ENCODE results near the gene MBOAT7.

MBOAT7 gene

DNA sequence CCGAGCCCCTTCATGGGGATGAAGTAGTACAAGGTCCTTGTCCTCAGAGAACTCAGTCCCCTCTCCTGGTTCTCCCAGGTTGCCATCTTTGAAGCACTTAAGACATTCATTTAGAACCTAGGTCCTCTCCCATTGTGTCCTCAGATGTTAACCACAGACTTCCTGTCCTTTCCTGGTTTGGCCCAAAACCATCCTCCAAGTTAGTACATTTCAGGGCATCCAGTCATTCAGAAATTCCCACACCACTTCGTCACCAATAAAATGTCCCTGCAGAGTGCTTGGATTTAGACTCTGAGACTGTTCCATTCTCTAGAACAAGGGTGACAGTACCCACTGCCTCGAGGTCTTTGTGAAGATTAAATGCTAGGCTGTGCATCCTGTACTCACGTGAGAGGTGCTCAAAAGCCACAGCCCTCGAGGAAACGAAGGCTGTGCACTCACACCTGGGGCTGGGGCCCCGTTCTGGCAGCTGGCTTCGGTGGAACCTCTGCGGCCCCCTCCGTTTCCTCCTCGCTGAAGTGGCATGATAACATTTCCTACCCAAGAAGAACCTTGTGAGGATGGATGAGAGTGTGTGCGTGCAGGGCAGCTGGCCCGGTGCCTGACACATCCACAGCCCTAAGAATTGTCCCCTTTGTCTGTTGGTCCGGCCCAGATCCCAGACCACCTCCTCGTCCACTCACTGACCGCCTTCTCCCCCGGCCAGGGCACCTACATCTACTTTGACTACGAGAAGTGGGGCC lies 34.6 kb downstream of the MBOAT7 start:
- DNase-seq (ENCODE audit: insufficient read length) (no peak), FAIRE-seq (no peak)
- no peak for TF ChIP-seq POLR2AphosphoS5 (IDR thresholded peaks at IDR 0.05; ENCODE audit: low read depth, low read length)
- TF ChIP-seq POLR2A (IDR thresholded peaks at IDR 0.05; ENCODE audit: low read depth, low read length), result no peak; the same call in 1 of the 2 replicates
- TF ChIP-seq TAF1 (IDR thresholded peaks at IDR 0.05; ENCODE audit: borderline replicate concordance, low read depth, low read length), result no peak

DNA sequence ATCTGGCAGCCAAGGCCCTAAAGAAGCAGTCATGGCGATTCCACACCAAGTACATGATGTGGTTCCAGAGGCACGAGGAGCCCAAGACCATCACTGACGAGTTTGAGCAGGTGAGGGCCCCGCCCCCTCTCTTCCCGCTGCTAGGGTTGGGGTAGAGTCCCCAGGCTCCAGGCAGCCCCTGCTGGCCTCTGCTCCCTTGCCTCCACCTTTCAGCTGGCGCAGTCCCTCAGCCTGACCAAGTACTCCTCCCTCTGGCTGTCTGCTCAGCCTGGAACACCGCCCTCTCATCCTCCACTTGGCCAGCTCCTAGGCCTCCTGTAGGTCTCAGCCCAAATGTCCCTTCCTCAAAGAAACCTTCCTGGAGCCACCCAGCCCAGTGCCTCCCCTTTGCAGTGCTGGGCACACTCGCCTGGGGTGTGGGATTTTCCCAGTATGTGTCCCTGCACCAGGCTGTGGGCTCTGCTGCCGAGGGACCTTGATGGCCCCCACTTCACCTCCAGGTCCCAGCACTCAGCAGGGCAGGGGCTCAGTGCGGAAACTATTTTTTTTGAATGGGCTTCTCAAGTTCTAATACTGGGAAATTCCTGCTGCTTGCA lies 35.6 kb downstream of the MBOAT7 start:
- TF ChIP-seq POLR2A (IDR thresholded peaks at IDR 0.05; ENCODE audit: low read depth, low read length) (peak; percentile 43; the same call in 1 of the 2 replicates), POLR2AphosphoS5 (IDR thresholded peaks at IDR 0.05; ENCODE audit: low read depth, low read length) (peak; percentile 23; the same call in 1 of the 2 replicates), TAF1 (IDR thresholded peaks at IDR 0.05; ENCODE audit: borderline replicate concordance, low read depth, low read length) (no peak)
- FAIRE-seq (no peak), DNase-seq (ENCODE audit: insufficient read length) (no peak)

DNA sequence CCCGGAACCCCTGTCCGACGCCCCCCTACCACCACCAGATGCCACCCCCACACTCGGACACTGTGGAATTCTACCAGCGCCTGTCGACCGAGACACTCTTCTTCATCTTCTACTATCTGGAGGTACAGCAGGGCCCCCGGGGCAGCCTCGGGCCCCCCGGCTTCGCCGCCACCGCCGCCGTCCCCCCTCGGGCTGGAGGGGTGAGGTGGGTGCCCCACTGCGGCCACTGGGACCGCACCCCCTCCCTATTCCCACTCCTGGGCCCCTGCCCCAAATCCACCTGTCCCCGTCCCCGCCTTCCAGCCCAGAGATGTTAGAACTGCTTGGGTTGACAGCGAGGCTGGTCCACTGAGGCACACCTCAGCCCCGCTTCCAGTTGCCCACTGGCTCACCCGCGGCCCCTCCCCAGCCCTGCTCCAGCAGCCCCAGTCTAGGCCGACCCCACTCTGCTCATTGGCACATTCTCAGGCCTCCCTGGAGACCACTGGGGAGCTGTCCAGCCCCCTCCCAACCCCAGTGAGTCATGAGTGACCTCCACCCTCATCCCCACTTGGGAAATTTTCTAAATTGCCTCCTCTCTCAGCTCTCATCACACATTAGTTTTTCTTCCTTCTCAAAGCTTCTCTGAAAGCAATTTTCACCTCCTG lies 36.4 kb downstream of the MBOAT7 start:
- no peak for FAIRE-seq
- DNase-seq (ENCODE audit: insufficient read length), result no peak
- TF ChIP-seq POLR2AphosphoS5 (IDR thresholded peaks at IDR 0.05; ENCODE audit: low read depth, low read length) (no peak), POLR2A (IDR thresholded peaks at IDR 0.05; ENCODE audit: low read depth, low read length) (no peak; the same call in 1 of the 2 replicates), TAF1 (IDR thresholded peaks at IDR 0.05; ENCODE audit: borderline replicate concordance, low read depth, low read length) (no peak)

DNA sequence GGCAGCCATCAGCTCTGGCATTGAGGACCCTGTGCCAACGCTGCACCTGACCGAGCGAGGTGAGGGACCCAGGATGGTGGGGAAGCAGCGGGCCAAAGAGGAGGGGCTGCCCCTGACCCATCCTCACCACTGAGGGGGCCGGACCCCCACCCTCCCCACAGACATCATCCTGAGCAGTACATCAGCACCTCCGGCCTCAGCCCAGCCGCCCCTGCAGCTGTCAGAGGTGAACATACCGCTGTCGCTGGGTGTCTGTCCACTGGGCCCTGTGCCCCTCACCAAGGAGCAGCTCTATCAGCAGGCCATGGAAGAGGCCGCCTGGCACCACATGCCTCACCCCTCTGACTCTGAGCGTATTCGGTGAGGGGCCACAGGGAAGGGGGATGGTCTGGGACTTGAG lies 37.1 kb downstream of the MBOAT7 start:
- TF ChIP-seq POLR2A (IDR thresholded peaks at IDR 0.05; ENCODE audit: low read depth, low read length), result no peak
- no peak for TF ChIP-seq TAF1 (IDR thresholded peaks at IDR 0.05; ENCODE audit: borderline replicate concordance, low read depth, low read length)
- TF ChIP-seq POLR2AphosphoS5 (IDR thresholded peaks at IDR 0.05; ENCODE audit: low read depth, low read length), result 0 out of 2 replicates have a peak, but pooled peaks have one; percentile 36
- no peak for FAIRE-seq
- no peak for DNase-seq (ENCODE audit: insufficient read length)

DNA sequence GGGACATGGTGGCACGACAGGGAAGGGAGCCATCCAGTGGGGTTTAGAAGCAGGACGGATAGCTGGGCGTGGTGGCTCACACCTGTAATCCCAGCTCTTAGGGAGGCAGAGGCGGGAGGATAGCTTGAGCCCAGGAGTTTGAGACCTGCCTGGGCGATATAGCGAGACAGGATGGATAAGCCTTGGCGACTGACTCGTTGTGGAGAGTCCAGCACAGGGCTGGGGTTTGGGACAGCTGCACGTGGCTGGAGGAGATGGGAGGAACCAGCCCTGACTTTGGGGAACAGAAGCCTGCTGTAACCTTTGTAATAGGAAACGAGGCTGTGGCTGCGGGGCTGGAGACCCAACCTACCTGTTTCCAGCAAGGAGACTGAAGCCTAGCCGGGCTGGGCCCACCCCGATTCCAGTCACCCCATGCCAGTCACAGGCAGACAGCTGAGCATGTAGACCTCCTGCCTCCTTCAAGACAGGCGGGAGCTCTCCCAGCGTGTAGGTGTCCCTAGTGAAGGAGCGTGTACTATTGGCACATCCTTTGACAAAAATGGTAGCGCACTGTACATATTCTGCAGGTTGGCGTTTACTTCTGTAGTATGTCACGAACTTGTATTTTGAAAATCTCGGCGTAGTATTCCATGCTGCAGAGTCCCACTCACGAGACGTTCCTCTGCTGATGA lies 37.9 kb downstream of the MBOAT7 start:
- no peak for FAIRE-seq
- no peak for DNase-seq (ENCODE audit: insufficient read length)
- TF ChIP-seq TAF1 (IDR thresholded peaks at IDR 0.05; ENCODE audit: borderline replicate concordance, low read depth, low read length), result no peak
- no peak for TF ChIP-seq POLR2A (IDR thresholded peaks at IDR 0.05; ENCODE audit: low read depth, low read length)
- TF ChIP-seq POLR2AphosphoS5 (IDR thresholded peaks at IDR 0.05; ENCODE audit: low read depth, low read length), result no peak

DNA sequence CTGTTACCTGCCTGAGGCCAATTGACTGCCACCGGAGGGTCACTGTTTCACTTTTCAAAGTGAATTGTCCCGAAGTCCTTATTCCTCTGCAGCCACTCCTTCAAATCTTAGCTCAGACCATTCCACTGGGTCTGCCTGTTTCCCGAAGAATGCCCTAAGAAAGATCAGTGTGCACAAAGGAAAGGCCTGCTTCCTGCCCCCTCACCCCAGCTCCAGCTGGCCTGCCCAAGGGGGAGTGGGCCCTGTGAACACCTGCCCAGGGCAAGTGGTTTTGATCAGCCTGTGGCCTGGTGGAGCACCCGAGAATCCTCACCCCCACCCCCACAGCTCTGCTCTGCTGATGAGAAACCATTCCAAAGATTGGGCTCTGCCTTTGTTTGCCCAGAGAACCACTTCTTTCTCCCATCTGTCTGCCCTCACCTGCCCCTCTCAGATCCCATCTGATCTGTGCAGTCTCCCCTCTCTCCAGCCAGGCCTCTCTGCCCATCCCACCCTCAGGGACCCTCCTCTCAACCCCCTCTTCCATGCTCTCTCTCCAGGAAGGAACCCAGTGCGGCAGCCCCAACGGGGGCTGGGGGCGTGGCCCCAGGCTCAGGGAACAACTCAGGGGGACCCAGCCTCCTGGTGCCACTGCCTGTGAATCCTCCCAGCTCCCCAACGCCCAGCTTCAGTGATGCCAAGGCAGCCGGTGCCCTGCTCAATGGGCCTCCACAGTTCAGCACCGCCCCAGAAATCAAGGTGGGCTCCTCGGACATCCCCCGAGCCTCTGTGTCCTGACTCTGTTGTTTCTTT lies 40.2 kb downstream of the MBOAT7 start:
- FAIRE-seq, result no peak
- DNase-seq (ENCODE audit: insufficient read length), result no peak
- TF ChIP-seq POLR2AphosphoS5 (IDR thresholded peaks at IDR 0.05; ENCODE audit: low read depth, low read length) (no peak), POLR2A (IDR thresholded peaks at IDR 0.05; ENCODE audit: low read depth, low read length) (no peak), TAF1 (IDR thresholded peaks at IDR 0.05; ENCODE audit: borderline replicate concordance, low read depth, low read length) (no peak)

DNA sequence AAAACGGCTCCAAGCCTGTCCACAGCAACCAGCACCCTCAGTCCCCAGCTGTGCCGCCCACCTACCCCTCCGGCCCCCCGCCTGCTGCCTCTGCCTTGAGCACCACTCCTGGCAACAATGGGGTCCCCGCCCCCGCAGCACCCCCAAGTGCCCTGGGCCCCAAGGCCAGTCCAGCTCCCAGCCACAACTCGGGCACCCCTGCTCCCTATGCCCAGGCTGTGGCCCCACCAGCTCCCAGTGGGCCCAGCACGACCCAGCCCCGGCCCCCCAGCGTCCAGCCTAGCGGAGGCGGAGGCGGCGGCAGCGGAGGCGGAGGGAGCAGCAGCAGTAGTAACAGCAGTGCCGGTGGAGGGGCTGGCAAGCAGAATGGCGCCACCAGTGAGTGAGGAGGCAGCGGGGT lies 41.2 kb downstream of the MBOAT7 start:
- DNase-seq (ENCODE audit: insufficient read length), result no peak
- FAIRE-seq, result no peak
- TF ChIP-seq POLR2AphosphoS5 (IDR thresholded peaks at IDR 0.05; ENCODE audit: low read depth, low read length), result no peak
- TF ChIP-seq POLR2A (IDR thresholded peaks at IDR 0.05; ENCODE audit: low read depth, low read length), result no peak
- TF ChIP-seq TAF1 (IDR thresholded peaks at IDR 0.05; ENCODE audit: borderline replicate concordance, low read depth, low read length), result no peak

DNA sequence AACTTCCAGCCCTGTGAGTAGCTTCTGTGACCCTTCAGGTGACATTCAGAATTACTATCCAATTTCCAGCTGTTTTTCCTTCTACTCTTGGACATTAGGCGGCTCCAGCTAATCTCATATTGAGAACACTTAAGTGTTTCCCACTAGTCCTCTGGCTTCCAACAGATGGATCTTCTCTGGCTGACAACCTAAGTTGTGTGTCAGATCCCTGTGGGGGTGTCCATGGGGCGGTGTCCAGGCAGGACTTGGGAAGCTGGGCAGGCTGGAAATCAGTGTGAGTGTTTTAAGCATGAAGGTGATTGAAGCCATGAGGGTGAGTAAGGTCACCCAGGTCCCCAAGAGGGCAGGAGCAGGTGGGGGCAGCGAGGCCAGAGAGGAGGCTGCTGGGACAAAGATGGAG lies 41.7 kb downstream of the MBOAT7 start:
- FAIRE-seq (no peak), DNase-seq (ENCODE audit: insufficient read length) (no peak)
- TF ChIP-seq TAF1 (IDR thresholded peaks at IDR 0.05; ENCODE audit: borderline replicate concordance, low read depth, low read length) (no peak), POLR2AphosphoS5 (IDR thresholded peaks at IDR 0.05; ENCODE audit: low read depth, low read length) (no peak), POLR2A (IDR thresholded peaks at IDR 0.05; ENCODE audit: low read depth, low read length) (no peak)

DNA sequence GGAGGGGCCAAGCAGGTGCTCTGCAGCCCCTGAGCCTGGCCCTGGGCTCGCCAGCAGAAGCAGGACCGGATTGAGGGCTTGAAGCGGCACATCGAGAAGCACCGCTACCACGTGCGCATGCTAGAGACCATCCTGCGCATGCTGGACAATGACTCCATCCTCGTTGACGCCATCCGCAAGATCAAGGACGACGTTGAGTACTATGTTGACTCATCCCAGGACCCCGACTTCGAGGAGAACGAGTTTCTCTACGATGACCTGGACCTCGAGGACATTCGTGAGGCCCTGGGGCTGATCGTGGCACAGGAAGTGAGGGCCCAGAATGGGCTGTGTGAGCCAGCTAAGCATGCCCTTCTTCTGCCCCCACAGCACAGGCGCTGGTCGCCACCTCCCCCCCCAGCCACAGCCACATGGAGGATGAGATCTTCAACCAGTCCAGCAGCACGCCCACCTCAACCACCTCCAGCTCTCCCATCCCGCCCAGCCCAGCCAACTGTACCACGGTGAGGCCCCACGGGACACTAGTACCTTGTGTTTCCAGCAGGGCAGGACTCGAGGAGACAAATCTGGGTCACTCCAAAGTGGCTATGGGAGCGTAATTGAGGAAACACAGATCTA lies 43.7 kb downstream of the MBOAT7 start:
- no peak for TF ChIP-seq POLR2A (IDR thresholded peaks at IDR 0.05; ENCODE audit: low read depth, low read length)
- no peak for TF ChIP-seq TAF1 (IDR thresholded peaks at IDR 0.05; ENCODE audit: borderline replicate concordance, low read depth, low read length)
- TF ChIP-seq POLR2AphosphoS5 (IDR thresholded peaks at IDR 0.05; ENCODE audit: low read depth, low read length), result no peak
- DNase-seq (ENCODE audit: insufficient read length), result no peak
- FAIRE-seq, result no peak

DNA sequence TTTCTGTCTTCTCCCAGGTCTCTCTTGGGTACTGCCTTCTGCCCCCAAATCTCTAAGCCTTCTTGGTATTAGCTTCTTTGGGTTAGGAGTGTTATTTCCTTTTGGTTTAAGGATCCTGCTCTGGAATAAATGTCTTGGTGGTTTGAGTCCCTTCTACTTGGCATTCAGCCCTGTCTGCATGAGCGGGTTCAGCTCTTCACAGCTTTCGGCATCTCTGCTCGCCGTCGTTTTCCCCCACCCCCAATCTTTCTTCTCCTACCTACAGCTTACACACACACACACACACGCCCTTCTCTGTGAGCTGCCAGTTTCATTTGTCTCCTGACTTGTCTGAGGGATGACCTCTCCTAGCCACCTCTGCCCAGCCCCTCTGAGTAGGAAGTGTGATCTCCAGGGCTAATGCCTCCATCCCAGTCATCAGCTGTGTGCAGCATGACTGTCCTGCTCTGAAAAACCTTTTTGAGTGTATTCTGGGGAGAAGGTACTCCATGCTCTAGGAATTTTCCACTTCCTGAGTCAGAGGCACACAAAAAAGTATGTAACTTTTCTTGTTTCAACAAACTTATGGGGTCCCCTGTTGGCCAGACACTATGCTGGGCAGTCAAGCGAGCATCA lies 47.1 kb downstream of the MBOAT7 start:
- DNase-seq (ENCODE audit: insufficient read length) (no peak), FAIRE-seq (no peak)
- TF ChIP-seq POLR2AphosphoS5 (IDR thresholded peaks at IDR 0.05; ENCODE audit: low read depth, low read length) (no peak), TAF1 (IDR thresholded peaks at IDR 0.05; ENCODE audit: borderline replicate concordance, low read depth, low read length) (no peak), POLR2A (IDR thresholded peaks at IDR 0.05; ENCODE audit: low read depth, low read length) (no peak)

All from GM12892 (cell line).